Measurements from ENCODE around the gene SAMD5. TPM values are rescaled to one million over a fixed set of nuclear protein-coding genes. Genes with fewer than 3 reads are reported as not detected.

The SAMD5 gene
- total RNA-seq, 1 donor from 2014 or later: 3.2 TPM

DNA sequence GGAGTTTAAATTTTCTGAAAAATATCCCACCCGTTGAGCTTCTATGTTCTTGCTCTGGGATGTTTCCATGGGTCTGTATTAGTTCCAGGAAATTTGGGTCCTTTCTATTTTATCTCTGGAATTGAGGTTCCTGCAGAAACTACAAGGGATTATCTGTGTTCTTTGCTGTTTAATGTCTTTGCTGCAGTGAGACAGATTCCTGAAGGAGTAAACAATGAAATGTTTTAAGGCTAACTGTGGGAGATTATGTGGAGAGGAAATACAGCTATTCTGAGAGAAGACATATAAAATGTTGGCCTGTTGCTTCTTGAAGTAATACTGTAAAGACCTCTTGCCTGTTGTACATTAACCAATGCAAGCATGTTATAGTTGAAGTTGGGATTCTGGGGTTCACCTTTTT lies 43.5 kb downstream of the SAMD5 start:
- no peaks in the 10 kb centered on the region for H3K9me3 ChIP-seq
- no peak overlapping the region for H3K27ac ChIP-seq
- no peaks in the 10 kb centered on the region for H3K27me3 ChIP-seq
- H3K4me3 ChIP-seq: no peak overlapping the region
- DNase-seq (ENCODE audit: extremely low spot score in 2 of 2): no peak
- intact Hi-C loops (cut with DNase I): no loop called here
- no peaks in the 10 kb centered on the region for H3K36me3 ChIP-seq
- H3K4me1 ChIP-seq: no peaks in the 10 kb centered on the region
- TF ChIP-seq, protein P1, sequence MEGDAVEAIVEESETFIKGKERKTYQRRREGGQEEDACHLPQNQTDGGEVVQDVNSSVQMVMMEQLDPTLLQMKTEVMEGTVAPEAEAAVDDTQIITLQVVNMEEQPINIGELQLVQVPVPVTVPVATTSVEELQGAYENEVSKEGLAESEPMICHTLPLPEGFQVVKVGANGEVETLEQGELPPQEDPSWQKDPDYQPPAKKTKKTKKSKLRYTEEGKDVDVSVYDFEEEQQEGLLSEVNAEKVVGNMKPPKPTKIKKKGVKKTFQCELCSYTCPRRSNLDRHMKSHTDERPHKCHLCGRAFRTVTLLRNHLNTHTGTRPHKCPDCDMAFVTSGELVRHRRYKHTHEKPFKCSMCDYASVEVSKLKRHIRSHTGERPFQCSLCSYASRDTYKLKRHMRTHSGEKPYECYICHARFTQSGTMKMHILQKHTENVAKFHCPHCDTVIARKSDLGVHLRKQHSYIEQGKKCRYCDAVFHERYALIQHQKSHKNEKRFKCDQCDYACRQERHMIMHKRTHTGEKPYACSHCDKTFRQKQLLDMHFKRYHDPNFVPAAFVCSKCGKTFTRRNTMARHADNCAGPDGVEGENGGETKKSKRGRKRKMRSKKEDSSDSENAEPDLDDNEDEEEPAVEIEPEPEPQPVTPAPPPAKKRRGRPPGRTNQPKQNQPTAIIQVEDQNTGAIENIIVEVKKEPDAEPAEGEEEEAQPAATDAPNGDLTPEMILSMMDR (IDR thresholded peaks at IDR 0.05): no peak
- TF ChIP-seq POLR2AphosphoS5 (IDR thresholded peaks at IDR 0.05; ENCODE audit: insufficient read depth in 1 of 2, low read depth in 1 of 2) (no peak), POLR2A (IDR thresholded peaks at IDR 0.05) (no peak)

DNA sequence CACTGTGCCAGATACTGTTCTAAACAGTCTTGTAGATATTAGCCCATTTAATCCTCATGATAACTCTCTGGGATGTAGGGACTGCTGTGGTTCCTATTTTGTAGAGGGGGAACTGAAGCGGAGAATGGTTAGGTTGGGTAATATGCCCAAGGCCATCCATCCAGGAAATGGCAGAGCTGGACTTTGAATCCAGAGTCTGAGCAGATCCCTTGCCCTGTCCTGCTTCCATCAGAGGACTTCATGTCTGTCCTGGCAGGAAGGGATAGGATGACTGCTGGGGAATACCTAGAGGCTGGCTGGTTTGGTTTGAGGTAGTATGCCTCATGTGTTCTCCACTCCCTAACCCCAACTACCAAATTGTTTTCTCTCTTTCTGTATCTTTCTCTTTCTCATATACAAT lies 44.6 kb downstream of the SAMD5 start:
- no peak for DNase-seq (ENCODE audit: extremely low spot score in 2 of 2)
- TF ChIP-seq, protein P1 (IDR thresholded peaks at IDR 0.05): no peak
- TF ChIP-seq POLR2AphosphoS5 (IDR thresholded peaks at IDR 0.05; ENCODE audit: insufficient read depth in 1 of 2, low read depth in 1 of 2) (no peak), POLR2A (IDR thresholded peaks at IDR 0.05) (no peak)
- Histone ChIP-seq H3K4me3 (no peak overlapping the region), H3K36me3 (no peaks in the 10 kb centered on the region), H3K9me3 (no peaks in the 10 kb centered on the region), H3K27ac (no peak overlapping the region), H3K4me1 (no peaks in the 10 kb centered on the region), H3K27me3 (no peaks in the 10 kb centered on the region)
- intact Hi-C loops (cut with DNase I): no loop called here

DNA sequence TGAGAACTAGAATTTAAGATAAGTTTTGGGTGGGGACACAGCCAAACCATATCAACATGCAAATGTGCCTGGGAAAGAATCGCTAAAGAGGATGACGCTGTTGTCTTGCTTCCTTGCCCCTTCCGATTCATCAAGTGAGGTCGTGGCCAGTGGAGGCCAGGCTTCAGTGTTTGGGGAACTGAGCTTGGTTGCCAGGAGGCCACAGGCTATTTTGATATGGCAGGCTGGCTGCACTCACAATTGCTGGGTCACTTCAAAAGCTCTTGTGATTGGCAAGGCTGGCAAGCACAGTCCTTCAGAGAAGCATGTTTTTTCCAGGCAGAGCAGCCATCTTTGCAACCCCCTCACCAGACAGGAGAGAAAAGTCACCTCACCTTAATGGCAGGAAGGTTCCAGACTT lies 45.8 kb downstream of the SAMD5 start:
- Histone ChIP-seq H3K36me3 (no peaks in the 10 kb centered on the region), H3K9me3 (no peaks in the 10 kb centered on the region), H3K4me1 (no peaks in the 10 kb centered on the region), H3K27ac (no peak overlapping the region), H3K27me3 (no peaks in the 10 kb centered on the region), H3K4me3 (no peak overlapping the region)
- DNase-seq (ENCODE audit: extremely low spot score in 2 of 2): no peak
- TF ChIP-seq POLR2AphosphoS5 (IDR thresholded peaks at IDR 0.05; ENCODE audit: insufficient read depth in 1 of 2, low read depth in 1 of 2): no peak
- TF ChIP-seq, protein P1 (IDR thresholded peaks at IDR 0.05): no peak
- TF ChIP-seq POLR2A (IDR thresholded peaks at IDR 0.05): no peak
- intact Hi-C loops (cut with DNase I): no loop called here

DNA sequence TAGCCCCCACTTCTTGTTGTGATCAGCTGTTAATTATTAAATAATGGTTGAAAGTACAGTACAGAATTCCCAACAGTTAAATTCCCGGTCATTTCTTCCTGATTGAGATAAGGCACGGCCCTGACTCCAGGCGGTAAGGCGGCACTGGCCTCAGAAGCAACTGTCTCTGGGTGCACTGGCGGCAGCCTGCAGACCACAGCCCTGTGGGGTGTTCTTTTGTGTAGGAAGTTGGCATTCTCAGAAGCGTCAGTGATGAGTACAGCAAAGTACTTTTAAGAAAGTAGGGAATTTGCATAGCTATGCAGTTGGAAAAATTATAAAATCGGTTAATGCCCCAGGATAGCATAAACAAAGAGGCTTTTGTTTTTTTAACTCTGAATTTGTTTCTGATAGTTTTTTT lies 50.5 kb downstream of the SAMD5 start:
- DNase-seq (ENCODE audit: extremely low spot score in 2 of 2): no peak
- no peaks in the 10 kb centered on the region for H3K36me3 ChIP-seq
- intact Hi-C loops (cut with DNase I): no loop called here
- H3K4me3 ChIP-seq: no peak overlapping the region
- no peak overlapping the region for H3K27ac ChIP-seq
- no peaks in the 10 kb centered on the region for H3K9me3 ChIP-seq
- no peaks in the 10 kb centered on the region for H3K4me1 ChIP-seq
- TF ChIP-seq, protein P1 (IDR thresholded peaks at IDR 0.05): no peak
- no peak for TF ChIP-seq POLR2A (IDR thresholded peaks at IDR 0.05)
- no peak for TF ChIP-seq POLR2AphosphoS5 (IDR thresholded peaks at IDR 0.05; ENCODE audit: insufficient read depth in 1 of 2, low read depth in 1 of 2)
- no peaks in the 10 kb centered on the region for H3K27me3 ChIP-seq

DNA sequence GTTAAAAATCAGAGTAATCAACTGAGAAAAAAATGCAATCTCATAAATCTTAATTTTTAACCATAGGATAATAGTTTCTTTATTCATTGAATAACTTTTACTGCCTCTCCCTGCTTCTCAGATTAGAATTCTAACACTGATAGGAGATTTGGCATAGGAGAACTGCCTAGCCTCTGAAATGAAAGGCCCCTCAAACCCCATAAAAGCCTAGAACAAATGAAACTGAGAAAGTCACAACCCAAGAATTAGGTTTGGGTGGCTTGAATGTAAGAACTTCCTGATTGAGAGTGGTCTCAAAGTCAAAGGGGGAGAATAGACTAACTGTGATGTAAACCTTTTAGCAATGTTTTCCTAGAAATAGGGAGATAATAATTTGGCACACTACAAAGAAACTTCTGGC lies 52.2 kb downstream of the SAMD5 start:
- no peaks in the 10 kb centered on the region for H3K36me3 ChIP-seq
- no peak for TF ChIP-seq POLR2A (IDR thresholded peaks at IDR 0.05)
- TF ChIP-seq POLR2AphosphoS5 (IDR thresholded peaks at IDR 0.05; ENCODE audit: insufficient read depth in 1 of 2, low read depth in 1 of 2): no peak
- TF ChIP-seq, protein P1 (IDR thresholded peaks at IDR 0.05): no peak
- H3K27me3 ChIP-seq: no peaks in the 10 kb centered on the region
- H3K4me3 ChIP-seq: no peak overlapping the region
- DNase-seq (ENCODE audit: extremely low spot score in 2 of 2): no peak
- H3K4me1 ChIP-seq: no peaks in the 10 kb centered on the region
- no peaks in the 10 kb centered on the region for H3K9me3 ChIP-seq
- intact Hi-C loops (cut with DNase I): no loop called here
- H3K27ac ChIP-seq: no peak overlapping the region
